Activated CD8-positive, alpha-beta memory T cell treated with anti-CD3 and anti-CD28 coated beads, Interleukin-2, amount 50 U/mL, for 1 hour (primary cell): Measurements from ENCODE around the gene MAPT.
"Not testable (repeated sequence)": the region's sequence is repeated elsewhere in the genome, so short reads cannot be mapped to it uniquely, and the experiment has no call there.

Source experiments
- DNase-seq: peaks from one replicate; pipeline ENCODE4 v3.0.0-alpha.2; 2020; ENCODE audit errors: extremely low read depth

Gene MAPT

GRCh38 chr17:45929344-45929743 is 35.0 kb downstream of the MAPT start:
- DNase-seq, result no peak

GRCh38 chr17:45930420-45930951 is 36.1 kb downstream of the MAPT start:
- no peak for DNase-seq

DNA sequence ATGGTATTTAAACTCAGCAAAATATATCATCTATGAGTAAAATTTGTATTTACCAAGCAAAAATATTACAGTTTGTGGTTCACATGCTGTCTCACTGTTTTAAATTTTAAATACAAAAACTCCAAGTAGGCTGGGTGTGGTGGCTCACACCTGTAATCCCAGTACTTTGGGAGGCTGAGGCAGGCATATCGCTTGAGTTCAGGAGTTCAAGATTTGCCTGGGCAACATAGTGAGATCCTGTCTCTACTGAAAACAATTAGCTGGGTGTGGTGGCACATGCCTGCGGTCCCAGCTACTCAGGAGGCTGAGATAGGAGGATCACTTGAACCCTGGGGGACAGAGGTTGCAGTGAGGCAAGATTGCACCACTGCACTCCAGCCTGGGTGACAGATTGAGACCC is 37.3 kb downstream of the MAPT start:
- DNase-seq, result no peak

DNA sequence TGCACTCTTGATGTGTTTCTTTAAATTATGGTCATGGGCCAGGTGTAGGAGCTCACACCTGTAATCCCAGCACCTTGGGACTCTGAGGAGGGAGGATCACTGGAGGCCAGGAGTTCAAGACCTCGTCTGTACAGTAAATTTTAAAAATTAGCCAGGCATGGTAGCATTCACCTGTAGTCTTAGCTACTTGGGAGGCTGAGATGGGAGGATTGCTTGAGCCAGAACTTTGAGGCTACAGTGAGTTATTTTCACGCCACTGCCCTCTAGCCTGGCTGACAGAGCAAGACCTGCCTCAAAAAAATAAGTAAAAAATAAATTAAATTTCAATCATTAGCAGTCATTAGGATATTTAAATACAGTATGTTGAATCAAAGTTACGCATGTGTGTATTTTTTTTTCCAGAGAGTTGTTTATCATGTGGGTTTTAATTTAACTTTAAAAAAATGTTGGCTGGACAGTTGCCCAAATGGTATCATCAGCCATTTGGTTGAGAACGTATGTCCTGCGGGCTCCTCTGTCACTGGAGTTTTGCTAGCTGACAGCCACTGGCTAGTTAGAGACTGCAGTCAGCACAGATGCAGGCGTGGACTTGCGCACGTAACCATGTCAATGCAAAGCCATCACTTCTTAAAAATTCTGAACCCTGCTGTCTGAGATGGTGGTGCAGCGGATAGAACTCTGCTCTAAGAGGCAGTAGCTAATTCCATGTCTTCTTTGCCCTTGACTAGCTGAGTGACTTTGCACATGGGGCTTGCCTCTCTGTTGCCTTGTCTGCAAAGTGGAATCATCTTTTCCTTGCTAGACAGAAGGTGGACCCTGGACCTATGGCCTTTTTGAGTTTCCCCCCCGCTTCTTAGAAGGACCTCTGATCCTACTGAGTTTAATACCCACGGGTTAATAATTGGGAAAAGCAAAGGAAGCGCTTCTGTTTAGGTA is 40.0 kb downstream of the MAPT start:
- no peak for DNase-seq

DNA sequence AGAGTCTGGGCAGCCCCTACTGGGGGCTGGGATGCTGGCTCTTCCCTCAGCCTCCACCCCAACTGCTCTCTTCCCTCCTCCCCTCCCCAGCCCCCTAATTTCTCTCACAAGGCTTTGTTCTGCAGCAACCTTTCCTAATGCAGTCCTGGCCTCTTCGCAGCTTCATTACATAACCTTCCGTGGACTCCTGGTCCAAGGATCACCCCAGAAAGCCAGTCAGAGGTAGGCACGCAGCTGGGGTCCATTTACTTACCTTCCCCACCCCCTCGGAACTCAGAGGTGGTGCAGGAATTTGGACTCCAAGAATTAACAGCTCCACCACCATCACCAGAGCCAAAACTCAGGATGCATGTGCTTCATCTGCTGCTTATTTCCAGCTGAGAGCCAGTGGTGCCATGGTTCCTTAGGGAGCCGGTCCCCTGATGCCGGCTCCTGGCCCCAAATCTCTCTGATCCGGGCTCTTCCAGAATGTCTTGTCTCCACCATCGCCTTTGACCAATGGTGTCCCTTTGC is 40.9 kb downstream of the MAPT start:
- no peak for DNase-seq

DNA sequence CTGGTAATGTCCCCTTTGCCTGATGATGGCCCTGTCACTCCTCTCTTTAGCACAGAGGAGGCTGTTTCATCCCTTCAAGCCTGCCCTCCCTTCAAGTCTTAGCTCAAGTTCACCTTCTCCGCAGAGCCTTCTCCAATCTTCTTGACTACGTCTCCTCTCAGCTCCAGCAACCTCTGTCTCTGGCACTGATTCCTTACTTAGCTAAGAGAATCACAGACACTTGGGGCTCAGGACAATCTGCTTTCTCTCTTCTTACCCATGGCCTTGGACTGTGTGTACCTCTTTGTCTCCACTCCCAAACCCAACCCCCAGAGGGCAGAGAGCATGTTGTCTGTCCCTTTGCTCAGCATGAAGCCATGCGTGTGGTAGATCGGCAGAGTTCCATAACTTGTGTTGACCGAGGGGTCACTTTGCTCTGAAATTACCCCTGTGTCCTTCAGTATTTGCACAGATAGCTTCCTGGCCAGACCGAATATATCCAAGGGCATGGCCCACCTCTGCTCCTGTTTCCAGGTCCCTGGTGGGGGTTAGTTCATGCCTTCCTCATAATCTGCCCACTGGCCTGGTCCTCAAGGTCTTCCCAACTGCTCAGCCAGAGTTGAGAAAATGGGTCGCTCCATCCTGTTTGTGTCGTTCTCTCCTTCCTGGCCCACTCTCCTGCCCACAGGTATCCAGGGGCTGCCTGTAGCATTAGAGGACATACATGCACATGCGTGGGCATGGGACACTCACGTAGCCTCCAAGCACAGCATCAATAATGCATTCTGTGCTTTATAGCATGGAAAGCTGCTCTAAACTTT is 41.6 kb downstream of the MAPT start:
- no peak for DNase-seq

DNA sequence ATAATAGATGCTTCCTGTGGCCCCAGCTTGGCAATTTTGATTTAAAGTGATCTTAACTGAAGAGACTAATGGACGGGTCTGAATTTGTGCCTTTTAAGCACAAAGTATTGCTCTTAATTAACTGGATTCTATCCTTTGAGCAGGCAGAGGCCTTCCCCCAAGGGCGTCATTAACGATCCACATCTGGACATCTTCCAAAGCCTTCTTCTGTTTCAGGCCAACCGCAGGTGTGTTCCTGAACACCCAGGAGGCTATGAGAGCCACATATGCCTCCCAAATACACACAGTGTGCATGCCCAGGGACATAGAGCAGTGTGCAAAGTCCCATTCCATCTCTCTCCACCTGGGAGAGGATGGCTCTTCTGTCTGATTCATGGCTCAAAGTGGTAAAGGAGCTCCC is 42.3 kb downstream of the MAPT start:
- no peak for DNase-seq

DNA sequence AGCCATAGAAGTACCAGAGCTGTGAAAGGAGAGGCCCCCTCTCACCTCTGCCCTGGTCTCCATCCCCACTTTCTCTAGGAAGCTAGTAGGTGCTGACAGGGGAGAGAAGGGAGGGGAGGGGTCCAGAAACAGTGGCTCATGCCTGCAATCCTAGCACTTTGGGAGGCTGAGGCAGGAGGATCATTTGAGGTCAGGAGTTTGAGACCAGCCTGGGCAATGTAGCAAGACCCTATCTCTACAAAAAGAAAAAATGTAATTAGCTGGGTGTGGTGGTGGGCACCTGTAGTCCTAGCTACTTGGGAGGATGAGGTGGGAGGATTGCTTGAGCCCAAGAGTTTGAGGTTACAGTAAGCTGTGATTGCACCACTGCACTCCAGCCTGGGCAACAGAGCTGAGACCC is 42.8 kb downstream of the MAPT start:
- DNase-seq, result not testable (repeated sequence)

GRCh38 chr17:45939395-45939794 is 45.0 kb downstream of the MAPT start:
- no peak for DNase-seq

GRCh38 chr17:45940293-45940692 is 45.9 kb downstream of the MAPT start:
- DNase-seq, result no peak

GRCh38 chr17:45940826-45941225 is 46.5 kb downstream of the MAPT start:
- DNase-seq, result no peak

DNA sequence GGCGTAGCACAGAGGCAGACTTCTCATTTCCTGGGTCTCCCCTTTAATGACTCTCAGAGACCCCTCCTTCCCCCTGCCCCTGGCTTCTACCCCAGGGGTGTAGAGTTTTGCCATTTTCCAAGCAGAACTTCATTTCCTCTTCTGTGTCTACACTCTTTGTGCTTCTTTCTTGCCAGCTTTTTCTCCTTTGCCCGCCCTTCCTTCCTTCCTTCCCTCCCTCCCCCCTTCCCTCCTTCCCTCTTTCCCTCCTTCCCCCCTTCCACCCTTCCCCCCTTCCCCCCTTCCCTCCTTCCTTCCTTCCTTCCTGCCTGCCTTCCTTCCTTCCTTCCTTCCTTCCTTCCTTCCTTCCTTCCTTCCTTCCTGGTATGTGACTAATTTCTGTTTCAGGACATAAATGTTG is 47.0 kb downstream of the MAPT start:
- no peak for DNase-seq

DNA sequence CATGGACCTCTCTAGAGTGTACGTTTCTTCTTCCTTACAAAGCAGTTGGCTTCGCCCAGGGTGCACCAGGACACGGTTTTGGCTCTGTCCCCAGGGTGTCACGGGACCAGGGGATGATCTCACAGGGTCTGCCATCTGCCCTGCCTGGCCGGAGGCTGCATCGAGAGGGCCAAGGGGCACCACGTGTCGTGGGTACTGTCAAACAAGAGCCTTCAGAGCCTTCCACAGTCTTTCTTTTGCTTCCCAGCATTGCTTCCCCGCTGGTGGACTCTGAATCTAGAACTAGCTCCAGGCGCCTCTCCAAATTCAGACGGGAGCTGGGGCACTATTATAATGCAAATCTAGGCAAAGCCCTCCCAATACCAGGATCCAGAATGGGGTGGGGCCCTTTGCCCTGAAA is 47.9 kb downstream of the MAPT start:
- no peak for DNase-seq

DNA sequence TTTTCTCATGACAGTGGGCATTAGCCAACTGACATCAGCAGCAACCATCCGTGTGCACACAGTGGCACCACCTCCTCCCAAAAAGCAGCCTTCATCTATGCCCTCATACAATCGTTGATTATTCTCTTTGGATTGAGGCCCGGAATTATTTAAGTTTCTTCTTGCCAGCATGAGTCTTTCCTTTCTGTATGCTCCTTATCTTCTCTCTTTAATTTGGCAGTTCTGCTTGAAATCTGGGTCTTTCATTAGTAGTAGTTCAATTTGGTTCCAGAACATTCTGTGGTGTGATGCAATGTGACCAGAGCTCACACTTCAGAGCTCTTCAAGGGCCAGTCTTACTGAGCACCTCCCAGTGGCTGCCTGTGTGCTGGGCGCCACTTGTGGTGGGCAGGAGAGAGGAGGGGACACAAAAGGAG is 52.5 kb downstream of the MAPT start:
- no peak for DNase-seq

GRCh38 chr17:45948498-45948880 is 54.1 kb downstream of the MAPT start:
- DNase-seq, result no peak

DNA sequence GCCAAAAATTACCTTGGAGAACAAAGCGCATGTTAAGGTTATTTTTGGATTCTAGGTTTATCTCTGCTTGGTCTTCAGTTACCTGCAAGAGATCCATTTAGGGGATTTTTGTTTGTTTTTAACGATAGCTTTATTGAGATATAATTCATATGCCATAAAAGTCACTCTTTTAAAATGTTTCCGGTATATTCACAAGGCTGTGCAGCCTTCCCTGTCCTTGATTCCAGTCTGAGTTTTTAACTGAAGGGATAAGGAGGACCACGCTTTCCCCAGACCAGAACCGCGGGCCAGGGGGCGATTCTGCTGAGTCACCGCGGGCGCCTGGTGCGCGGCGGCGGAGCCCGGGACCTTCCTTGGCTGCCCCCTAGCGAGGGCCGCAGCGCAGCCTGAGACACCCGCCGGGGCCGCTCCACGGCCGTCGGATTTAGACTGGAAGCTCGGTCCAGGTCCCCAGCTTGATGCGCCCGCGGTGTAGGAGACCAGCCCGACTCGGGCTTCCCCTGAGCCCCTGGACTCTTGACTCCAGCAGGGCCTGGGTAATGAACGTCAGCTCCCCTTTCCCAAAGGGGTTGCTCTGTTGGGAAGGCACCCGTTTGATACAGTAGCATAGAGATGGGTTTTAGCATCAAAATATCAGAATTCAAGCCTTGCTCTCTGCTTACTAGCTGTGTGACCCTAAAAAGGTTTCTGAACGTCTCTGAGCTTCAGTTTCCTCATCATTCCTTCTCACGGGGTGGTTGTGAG is 54.7 kb downstream of the MAPT start:
- peak; percentile 2 for DNase-seq

DNA sequence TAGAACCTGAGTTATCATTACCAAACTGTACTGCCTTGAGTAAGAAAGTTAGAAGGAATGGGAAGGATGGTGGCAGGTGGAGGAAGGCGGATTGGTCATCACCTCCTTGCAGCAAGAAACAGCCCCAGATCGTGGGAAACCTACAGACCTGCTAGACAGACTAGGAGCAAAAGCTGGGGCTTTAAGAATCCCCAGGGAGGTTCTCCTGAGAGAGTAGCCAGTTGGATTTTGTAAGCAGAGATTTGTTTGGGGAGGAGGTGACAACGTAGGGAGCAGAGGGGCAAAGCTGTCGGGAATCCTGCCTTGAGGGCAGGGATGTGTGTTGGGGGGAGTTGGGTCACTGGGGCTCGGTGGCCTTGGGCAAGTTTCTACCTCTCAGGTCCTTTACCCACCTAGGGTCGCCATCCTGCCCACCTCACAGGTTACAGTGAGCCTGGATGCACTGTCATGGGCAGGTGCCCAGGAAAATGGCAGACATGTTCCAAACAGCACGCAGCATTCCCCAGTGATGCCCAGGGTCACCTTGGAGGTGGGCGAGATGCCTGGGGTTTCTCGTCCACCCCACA is 55.5 kb downstream of the MAPT start:
- DNase-seq, result no peak

- no peak for DNase-seq
These were observed 56.5 kb downstream of the MAPT start for GRCh38 chr17:45950888-45951287.

- DNase-seq, result no peak
These were observed 57.0 kb downstream of the MAPT start for GRCh38 chr17:45951403-45951802.

GRCh38 chr17:45951941-45952340 is 57.6 kb downstream of the MAPT start:
- no peak for DNase-seq

DNA sequence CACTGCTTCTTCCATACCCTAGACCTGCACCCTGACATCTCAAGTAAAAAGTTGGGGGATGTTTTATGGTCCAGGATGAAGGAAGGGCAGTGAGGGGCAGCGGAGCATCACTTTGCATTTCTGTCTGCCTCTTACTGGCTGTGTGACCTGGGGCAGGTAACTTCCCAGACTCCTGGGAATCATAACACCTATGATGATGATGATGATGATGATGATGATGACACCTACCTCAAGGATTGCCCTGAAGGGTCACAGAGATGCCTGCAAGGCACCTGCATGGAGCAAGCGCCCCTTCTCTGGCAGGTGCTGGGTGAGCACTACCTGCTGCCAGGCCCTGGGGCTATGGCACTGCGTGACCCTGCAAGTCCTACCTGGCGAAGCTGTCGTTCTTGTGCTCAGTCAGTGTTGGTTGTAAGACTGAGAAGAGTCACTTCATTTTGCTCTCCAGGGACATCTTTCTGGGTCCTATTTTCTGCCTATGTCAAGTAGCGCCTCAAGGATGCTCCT is 58.5 kb downstream of the MAPT start:
- DNase-seq, result no peak
